Measurements from ENCODE around the gene HMX2. TPM values are rescaled to one million over a fixed set of nuclear protein-coding genes. Genes with fewer than 3 reads are reported as not detected.

HMX2 gene
- total RNA-seq, 1 donor from 2014 or later: not detected

GRCh38 chr10:123109466-123109865 is 38.5 kb upstream of the HMX2 start:
- FAIRE-seq: no peak
- no peak for TF ChIP-seq CTCF (IDR thresholded peaks at IDR 0.05; ENCODE audit: insufficient read depth, low read length, severe bottlenecking)
- Histone ChIP-seq H3K27me3 (ENCODE audit: control insufficient read depth, insufficient read depth, low read length) (peaks cover 2% of the 10 kb centered on the region), H3K4me3 (ENCODE audit: low read depth, low read length) (no peak overlapping the region), H3K36me3 (ENCODE audit: control insufficient read depth, insufficient read depth, low read length) (no peaks in the 10 kb centered on the region)
- DNase-seq (ENCODE audit: low read depth): peak; percentile 58

GRCh38 chr10:123117644-123118417 is 30.1 kb upstream of the HMX2 start:
- no peak for FAIRE-seq
- Histone ChIP-seq H3K4me3 (ENCODE audit: low read depth, low read length) (no peak overlapping the region), H3K36me3 (ENCODE audit: control insufficient read depth, insufficient read depth, low read length) (no peaks in the 10 kb centered on the region), H3K27me3 (ENCODE audit: control insufficient read depth, insufficient read depth, low read length) (peaks cover 4% of the 10 kb centered on the region)
- no peak for DNase-seq (ENCODE audit: low read depth)
- peak; percentile 19 for TF ChIP-seq CTCF (IDR thresholded peaks at IDR 0.05; ENCODE audit: insufficient read depth, low read length, severe bottlenecking)

GRCh38 chr10:123119081-123119480 is 28.9 kb upstream of the HMX2 start:
- H3K27me3 ChIP-seq (ENCODE audit: control insufficient read depth, insufficient read depth, low read length): peaks cover 4% of the 10 kb centered on the region
- FAIRE-seq: no peak
- H3K36me3 ChIP-seq (ENCODE audit: control insufficient read depth, insufficient read depth, low read length): no peaks in the 10 kb centered on the region
- DNase-seq (ENCODE audit: low read depth): no peak
- no peak for TF ChIP-seq CTCF (IDR thresholded peaks at IDR 0.05; ENCODE audit: insufficient read depth, low read length, severe bottlenecking)
- H3K4me3 ChIP-seq (ENCODE audit: low read depth, low read length): no peak overlapping the region

GRCh38 chr10:123126246-123126645 is 21.7 kb upstream of the HMX2 start:
- FAIRE-seq (no peak), DNase-seq (ENCODE audit: low read depth) (no peak)
- TF ChIP-seq CTCF (IDR thresholded peaks at IDR 0.05; ENCODE audit: insufficient read depth, low read length, severe bottlenecking): no peak
- H3K36me3 ChIP-seq (ENCODE audit: control insufficient read depth, insufficient read depth, low read length): no peaks in the 10 kb centered on the region
- peaks cover 3% of the 10 kb centered on the region for H3K27me3 ChIP-seq (ENCODE audit: control insufficient read depth, insufficient read depth, low read length)
- H3K4me3 ChIP-seq (ENCODE audit: low read depth, low read length): no peak overlapping the region

GRCh38 chr10:123129618-123130271 is 18.2 kb upstream of the HMX2 start:
- no peak for TF ChIP-seq CTCF (IDR thresholded peaks at IDR 0.05; ENCODE audit: insufficient read depth, low read length, severe bottlenecking)
- Histone ChIP-seq H3K4me3 (ENCODE audit: low read depth, low read length) (no peak overlapping the region), H3K27me3 (ENCODE audit: control insufficient read depth, insufficient read depth, low read length) (peaks cover 31% of the 10 kb centered on the region), H3K36me3 (ENCODE audit: control insufficient read depth, insufficient read depth, low read length) (no peaks in the 10 kb centered on the region)
- DNase-seq (ENCODE audit: low read depth): peak; percentile 64
- no peak for FAIRE-seq

All from bronchial epithelial cell (primary cell).